Kidney (tissue), 14 donors: ENCODE results near the gene MS4A6A. TPM values are rescaled to one million over a fixed set of nuclear protein-coding genes. Genes with fewer than 3 reads are reported as not detected.
"Not testable (repeated sequence)": the region's sequence is repeated elsewhere in the genome, so short reads cannot be mapped to it uniquely, and the experiment has no call there.

ENCODE experiments used
- DNase-seq, 5 donors: peaks; one replicate each; pipeline ENCODE4 v3.0.0-alpha.2; 2013 to 2020
- FAIRE-seq: peaks from 2 replicates; lab custom pipeline; 2012; peaks lifted over from hg19 to GRCh38; lab: Jason Lieb, UNC
- H3K27ac ChIP-seq, 2 donors: one replicate each; pipeline ENCODE4 v1.7.0; 2013; ENCODE audit warnings: low read depth in 2 of 2, low read length in 2 of 2, inconsistent platforms in 1 of 2
- H3K27me3 ChIP-seq: one replicate; pipeline ENCODE4 v1.7.1; 2013; ENCODE audit warnings: low read length, inconsistent platforms; ENCODE audit not compliant: control insufficient read depth, insufficient read depth
- H3K36me3 ChIP-seq, 3 donors: one replicate each; pipeline versions ENCODE4 v1.7.0 to v1.7.1; 2013; ENCODE audit warnings: low read length in 3 of 3, control low read depth in 1 of 3, inconsistent platforms in 1 of 3; ENCODE audit not compliant: insufficient read depth in 3 of 3, control insufficient read depth in 2 of 3
- H3K4me1 ChIP-seq, 3 donors: one replicate each; pipeline versions ENCODE4 v1.7.0 to v1.7.1; 2013; ENCODE audit warnings: low read length in 3 of 3, inconsistent platforms in 1 of 3, low read depth in 1 of 3; ENCODE audit not compliant: control insufficient read depth in 2 of 3, insufficient read depth in 2 of 3
- H3K4me3 ChIP-seq, 3 donors: one replicate each; pipeline versions ENCODE4 v1.7.0 to v1.8.1; 2013; ENCODE audit warnings: low read length in 3 of 3, control low read depth in 1 of 3, inconsistent platforms in 1 of 3
- H3K9ac ChIP-seq, 3 donors: one replicate each; pipeline versions ENCODE4 v1.7.0 to v1.7.1; 2013; ENCODE audit warnings: low read length in 3 of 3, control low read depth in 1 of 3, inconsistent platforms in 1 of 3
- H3K9me3 ChIP-seq, 3 donors: one replicate each; pipeline versions ENCODE4 v1.7.0 to v1.7.1; 2013; ENCODE audit warnings: low read length in 3 of 3, control low read depth in 1 of 3, inconsistent platforms in 1 of 3; ENCODE audit not compliant: control insufficient read depth in 2 of 3, insufficient read depth in 1 of 3
- CTCF ChIP-seq: IDR thresholded peaks from 3 replicates; pipeline ENCODE4 v1.5.1; 2012; ENCODE audit warnings: mild to moderate bottlenecking, moderate library complexity, borderline replicate concordance; ENCODE audit not compliant: insufficient read depth; ENCODE audit errors: extremely low read depth
- intact Hi-C: fragments of 100-400 bp; cut with DNase I; formaldehyde crosslinking; loops from one replicate; pipeline ENCODE4 v1.11.1; 2022
- polyA plus RNA-seq: library from polyadenylated mRNA; stranded (reverse); fragments of 350-450 nt; fragmentation: Illumina TruSeq; extraction: RNeasy Lipid Tissue Mini Kit (QIAGEN cat#74804); gene quantifications from one replicate; pipeline ENCODE4 v1.2.3, GENCODE V29; 2014; ENCODE audit warnings: low read depth, low replicate concordance; ENCODE audit not compliant: insufficient read depth
- total RNA-seq: library from RNA; stranded (reverse); fragmentation: NEBNext Ultra II Directional; extraction: Animal tissue kit (Norgen Biotek cat#: 25700); gene quantifications from one replicate; pipeline ENCODE4 v1.2.1, GENCODE V29; 2021
- donor health status: control.
- donor health status: control.
- donor health status: control.
- donor health status: control.
- donor health status: control.
- donor health status: DM: yes; HTN: yes; CAD: no.
- donor health status: Normal renal cell carcinoma (clear cell type).

The MS4A6A gene
- total and polyA plus RNA-seq, 2 donors from 2014 or later = 16.7 to 145 TPM

- peaks cover 0 to 7% (median 3%) of the 10 kb centered on the region in 3 donors for H3K9me3 ChIP-seq
- DNase-seq (no peak), FAIRE-seq (no peak)
- H3K36me3 ChIP-seq = no peaks in the 10 kb centered on the region
- TF ChIP-seq CTCF = no peak
- H3K27ac ChIP-seq = no peak overlapping the region
- H3K4me3 ChIP-seq = no peak overlapping the region
- no peaks in the 10 kb centered on the region for H3K4me1 ChIP-seq
- no peak overlapping the region for H3K9ac ChIP-seq
- H3K27me3 ChIP-seq = no peaks in the 10 kb centered on the region
- intact Hi-C loops = no loop called here
Observed at GRCh38 chr11:60206616-60207015, 23.7 kb upstream of the MS4A6A start.

GRCh38 chr11:60204922-60205321, 22.0 kb upstream of the MS4A6A start:
- Histone ChIP-seq H3K27me3 (no peaks in the 10 kb centered on the region), H3K4me1 (no peaks in the 10 kb centered on the region), H3K27ac (no peak overlapping the region), H3K36me3 (no peaks in the 10 kb centered on the region), H3K9me3 (peaks cover 0 to 7% (median 3%) of the 10 kb centered on the region in 3 donors), H3K9ac (no peak overlapping the region), H3K4me3 (no peak overlapping the region)
- intact Hi-C loops = no loop called here
- no peak for TF ChIP-seq CTCF
- no peak for FAIRE-seq
- no peak for DNase-seq

GRCh38 chr11:60201334-60201733, 18.5 kb upstream of the MS4A6A start:
- H3K36me3 ChIP-seq, H3K27ac ChIP-seq, H3K4me3 ChIP-seq, DNase-seq, FAIRE-seq, H3K9ac ChIP-seq, H3K4me1 ChIP-seq, H3K27me3 ChIP-seq, intact Hi-C loops, H3K9me3 ChIP-seq: not testable (repeated sequence)

- intact Hi-C loops = no loop called here
- H3K4me3 ChIP-seq = no peak overlapping the region
- H3K36me3 ChIP-seq = no peaks in the 10 kb centered on the region
- FAIRE-seq (no peak), DNase-seq (no peak)
- H3K4me1 ChIP-seq = no peaks in the 10 kb centered on the region
- no peak overlapping the region for H3K27ac ChIP-seq
- no peak for TF ChIP-seq CTCF
- no peaks in the 10 kb centered on the region for H3K27me3 ChIP-seq
- H3K9me3 ChIP-seq = peaks cover 0 to 6% (median 3%) of the 10 kb centered on the region in 3 donors
- H3K9ac ChIP-seq = no peak overlapping the region
Observed at GRCh38 chr11:60197442-60197841, 14.6 kb upstream of the MS4A6A start.
